Body of pancreas (tissue), 4 donors: ENCODE measurements around the gene TGIF2. TPM values are rescaled to one million over a fixed set of nuclear protein-coding genes. Genes with fewer than 3 reads are reported as not detected.

Experiments
- ATAC-seq: fragments of 150-250 bp; one replicate; pipeline ENCODE4 v1.9.1; 2016
- DNase-seq, 4 donors: peaks; one replicate each; pipeline ENCODE4 v3.0.0-alpha.2; 2019
- H3K27ac ChIP-seq, 4 donors: fragments of 200-600 bp; sonication (generic); 1 replicate in 3 of 4; 2 replicates in 1 of 4; pipeline versions ENCODE4 v1.5.1 to v1.6.1; 2016 to 2019; ENCODE audit warnings: mild to moderate bottlenecking in 1 of 4, mixed read lengths in 1 of 4, moderate library complexity in 1 of 4
- H3K27me3 ChIP-seq, 2 donors: fragments of 200-600 bp; sonication (generic); one replicate each; pipeline ENCODE4 v1.6.0; 2016; ENCODE audit warnings: mild to moderate bottlenecking in 1 of 2
- H3K36me3 ChIP-seq, 2 donors: fragments of 200-600 bp; sonication (generic); replicated peaks in 1 of 2; 2 replicates each; pipeline ENCODE4 v1.5.1; 2016; ENCODE audit warnings: low read depth in 2 of 2; ENCODE audit not compliant: insufficient read depth in 1 of 2
- H3K4me1 ChIP-seq: fragments of 200-600 bp; sonication (generic); one replicate; pipeline ENCODE4 v1.6.0; 2016
- H3K4me3 ChIP-seq, 2 donors: fragments of 200-600 bp; sonication (generic); 1 replicate in 1 of 2; 2 replicates in 1 of 2; pipeline ENCODE4 v1.5.1; 2016 to 2019
- H3K9me3 ChIP-seq, 3 donors: fragments of 200-600 bp; sonication (generic); 1 replicate in 2 of 3; 2 replicates in 1 of 3; pipeline ENCODE4 v1.5.1; 2016
- CTCF ChIP-seq, 7 experiments: fragments of 450-650 bp in 4 of 7; fragments of 200-600 bp in 3 of 7; sonication (generic) in 3 of 7; IDR thresholded peaks; one replicate each; pipeline ENCODE4 v1.5.1; 2016 to 2019; ENCODE audit warnings: antibody characterized with exemption in 7 of 7
- POLR2A ChIP-seq, 3 donors: fragments of 450-650 bp; IDR thresholded peaks; one replicate each; pipeline ENCODE4 v1.6.1; 2016; ENCODE audit warnings: antibody characterized with exemption in 3 of 3, mild to moderate bottlenecking in 2 of 3
- WGBS, 2 donors: methylation state at CpG; one replicate each; pipeline ENCODE4 v1.1.5; 2017; 5-methylcytosine and 5-hydroxymethylcytosine counted together
- intact Hi-C: fragments of 100-400 bp; cut with DNase I; formaldehyde crosslinking; loops from one replicate; pipeline ENCODE4 v1.15.1; 2023
- total RNA-seq, 2 donors: library from RNA; depleted of rRNA; stranded (reverse); fragments of >200 nt; gene quantifications; one replicate each; pipeline ENCODE4 v1.1.0, GENCODE V29; 2016

TGIF2 gene
- total RNA-seq, 2 donors from 2014 or later, result 15.2 to 18.7 TPM

- no peak for TF ChIP-seq POLR2A (IDR thresholded peaks at IDR 0.05)
- no peak for TF ChIP-seq CTCF (IDR thresholded peaks at IDR 0.05)
- DNase-seq, result no peak
- 90 to 92% methylated on average over 12 to 17 of the region's 18 CpGs for WGBS, 2 donors
- H3K4me3 ChIP-seq, result no peak overlapping the region
- H3K36me3 ChIP-seq, result peaks cover 0 to 9% of the 10 kb centered on the region in 2 donors
- H3K4me1 ChIP-seq, result no peaks in the 10 kb centered on the region
- no peak for ATAC-seq
- no peaks in the 10 kb centered on the region for H3K27me3 ChIP-seq
- H3K9me3 ChIP-seq, result no peaks in the 10 kb centered on the region
- no peak overlapping the region for H3K27ac ChIP-seq
- intact Hi-C loops, result no loop called here
Measured at GRCh38 chr20:36528176-36528874, 45.1 kb upstream of the TGIF2 start.

DNA sequence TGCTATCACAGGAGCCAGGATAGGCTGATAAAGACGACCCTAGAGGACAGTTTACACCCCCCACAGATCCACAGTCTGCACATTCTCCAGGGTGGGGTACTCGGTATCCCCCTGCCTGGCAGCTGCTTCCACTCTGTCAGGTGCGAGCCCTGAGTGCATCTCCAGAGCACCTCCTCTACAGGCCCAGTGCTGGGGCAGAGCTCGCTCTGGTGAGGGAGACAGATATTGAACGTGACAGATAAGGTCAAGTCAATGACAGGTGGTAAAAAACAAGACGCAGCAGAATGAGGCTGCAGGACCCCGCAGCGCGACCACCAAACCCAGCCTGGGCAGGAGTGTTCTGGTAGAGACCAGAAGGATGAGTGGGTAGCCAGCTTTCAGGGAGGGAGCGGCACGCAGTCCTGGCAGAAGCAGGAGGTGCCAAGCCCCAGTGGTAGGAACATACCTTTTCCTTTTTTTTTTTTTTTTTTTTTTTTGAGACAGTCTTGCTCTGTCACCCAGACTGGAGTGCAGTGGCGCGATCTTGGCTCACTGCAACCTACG, 44.5 kb upstream of the TGIF2 start:
- Histone ChIP-seq H3K4me3 (no peak overlapping the region), H3K36me3 (peaks cover 0 to 9% of the 10 kb centered on the region in 2 donors), H3K27me3 (no peaks in the 10 kb centered on the region), H3K27ac (no peak overlapping the region), H3K4me1 (no peaks in the 10 kb centered on the region), H3K9me3 (no peaks in the 10 kb centered on the region)
- 87 to 89% methylated on average over 14 of the region's 14 CpGs for WGBS, 2 donors
- intact Hi-C loops, result no loop called here
- TF ChIP-seq CTCF (IDR thresholded peaks at IDR 0.05) (no peak), POLR2A (IDR thresholded peaks at IDR 0.05) (no peak)
- DNase-seq (no peak), ATAC-seq (no peak)

DNA sequence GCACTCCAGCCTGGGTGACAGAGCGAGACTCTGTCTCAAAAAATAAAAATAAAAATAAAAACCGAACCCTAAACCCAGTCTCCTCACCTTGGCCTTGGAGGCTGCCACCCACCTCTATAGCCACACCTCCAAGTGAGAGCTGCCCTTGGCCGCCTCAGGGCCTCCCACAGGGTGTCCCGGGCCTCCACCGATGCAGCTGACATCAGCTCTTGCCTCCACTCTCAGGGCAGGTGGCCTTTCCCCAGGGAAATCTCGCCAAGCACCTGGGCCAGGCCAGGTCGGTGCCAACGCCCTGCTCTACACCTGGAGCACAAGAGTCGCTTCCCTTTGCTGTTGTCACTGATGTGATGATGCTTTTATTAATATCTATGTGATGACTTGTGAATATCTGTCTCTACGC, 41.0 kb upstream of the TGIF2 start:
- peak overlapping the region in 2 of 4 donors; percentile 18 to 62 for H3K27ac ChIP-seq
- peak; percentile 54 for ATAC-seq
- no peaks in the 10 kb centered on the region for H3K36me3 ChIP-seq
- no peak overlapping the region for H3K4me3 ChIP-seq
- peak; percentile 59 to 86 (median 75) for DNase-seq
- TF ChIP-seq CTCF (IDR thresholded peaks at IDR 0.05) (no peak), POLR2A (IDR thresholded peaks at IDR 0.05) (no peak)
- WGBS, 2 donors, result 45 to 55% methylated on average over 9 to 10 of the region's 10 CpGs
- intact Hi-C loops, result no loop called here
- H3K4me1 ChIP-seq, result no peaks in the 10 kb centered on the region
- no peaks in the 10 kb centered on the region for H3K9me3 ChIP-seq
- no peaks in the 10 kb centered on the region for H3K27me3 ChIP-seq

- intact Hi-C loops, result no loop called here
- 41 to 58% methylated on average over 3 of the region's 3 CpGs for WGBS, 2 donors
- Histone ChIP-seq H3K27ac (peak overlapping the region in 3 of 4 donors; percentile 18 to 62 (median 45)), H3K27me3 (no peaks in the 10 kb centered on the region), H3K36me3 (no peaks in the 10 kb centered on the region), H3K9me3 (no peaks in the 10 kb centered on the region), H3K4me1 (no peaks in the 10 kb centered on the region), H3K4me3 (no peak overlapping the region)
- no peak for TF ChIP-seq POLR2A (IDR thresholded peaks at IDR 0.05)
- no peak for TF ChIP-seq CTCF (IDR thresholded peaks at IDR 0.05)
- ATAC-seq (peak; percentile 13), DNase-seq (peak in 1 of 4 donors; percentile 35)
Measured at GRCh38 chr20:36532822-36533221, 40.6 kb upstream of the TGIF2 start.
